ENCODE data around the gene CDKN1B. TPM values are rescaled to one million over a fixed set of nuclear protein-coding genes. Genes with fewer than 3 reads are reported as not detected.

Gene CDKN1B
- total RNA-seq, 1 donor from 2014 or later = 54.8 TPM

DNA sequence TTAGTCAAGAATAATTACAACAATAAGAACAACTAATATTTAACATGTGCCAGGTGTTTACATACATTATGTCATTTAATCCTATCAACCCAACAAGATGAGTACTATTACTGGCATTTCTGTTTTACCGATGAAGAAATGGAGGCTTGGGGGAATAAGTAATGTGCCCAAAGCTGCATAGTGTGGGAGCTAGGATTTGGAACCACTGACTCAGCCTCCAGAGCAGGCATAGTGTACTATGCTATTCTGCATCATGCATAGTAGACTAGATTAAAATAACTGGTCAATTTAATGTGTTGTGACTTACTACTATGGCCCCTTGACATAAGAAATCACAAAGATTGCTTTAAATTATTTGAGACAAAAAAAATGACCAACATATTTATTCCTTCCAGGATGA lies 30.7 kb upstream of the CDKN1B start:
- no peak for DNase-seq (ENCODE audit: low spot score)
- Mint-ChIP-seq H3K36me3 (ENCODE audit: low read depth) (peaks cover 13% of the 10 kb centered on the region), H3K27me3 (ENCODE audit: insufficient read depth) (no peaks in the 10 kb centered on the region), H3K4me1 (ENCODE audit: low read depth) (peaks cover 17% of the 10 kb centered on the region), H3K9me3 (no peaks in the 10 kb centered on the region), H3K27ac (no peak overlapping the region), H3K4me3 (no peak overlapping the region)
- intact Hi-C loops (cut with micrococcal nuclease) = no loop called here

- Mint-ChIP-seq H3K27me3 (ENCODE audit: insufficient read depth) (no peaks in the 10 kb centered on the region), H3K36me3 (ENCODE audit: low read depth) (peaks cover 14% of the 10 kb centered on the region), H3K4me1 (ENCODE audit: low read depth) (peaks cover 21% of the 10 kb centered on the region), H3K4me3 (no peak overlapping the region), H3K27ac (no peak overlapping the region), H3K9me3 (no peaks in the 10 kb centered on the region)
- DNase-seq (ENCODE audit: low spot score) = no peak
- intact Hi-C loops (cut with micrococcal nuclease) = no loop called here
These were observed 30.2 kb upstream of the CDKN1B start for GRCh38 chr12:12686925-12687324.

DNA sequence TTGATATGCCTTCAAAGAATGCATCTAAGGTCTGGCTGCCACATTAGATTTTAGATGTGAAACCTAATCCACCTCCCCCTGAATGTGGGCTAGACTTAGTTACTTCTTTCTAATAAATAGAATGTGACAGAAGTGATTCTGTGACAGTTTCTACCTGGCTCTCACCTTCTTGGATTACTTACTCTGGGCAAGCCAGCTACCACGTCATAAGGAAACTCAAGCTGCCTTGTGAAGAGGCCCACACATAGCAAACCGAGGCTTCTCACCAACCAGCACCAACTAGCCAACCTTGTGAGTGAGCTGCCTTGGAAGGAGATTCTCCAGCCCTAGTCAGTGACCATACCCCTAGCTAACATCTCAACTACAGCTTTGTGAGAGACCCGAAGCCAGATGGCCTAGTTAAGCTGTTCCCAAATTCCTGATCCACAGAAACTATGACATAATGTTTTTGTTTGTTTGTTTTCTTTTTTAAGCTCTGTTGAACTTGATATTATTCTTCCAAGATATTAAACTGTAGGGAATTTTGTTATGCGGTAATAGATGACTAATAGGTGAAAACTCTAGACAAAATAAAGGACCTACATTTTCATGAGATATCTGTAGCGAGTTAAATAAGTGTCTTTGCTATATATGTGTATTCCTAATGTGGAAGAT lies 27.4 kb upstream of the CDKN1B start:
- H3K4me1 Mint-ChIP-seq (ENCODE audit: low read depth) = peaks cover 33% of the 10 kb centered on the region
- no peak overlapping the region for H3K4me3 Mint-ChIP-seq
- H3K9me3 Mint-ChIP-seq = no peaks in the 10 kb centered on the region
- no peaks in the 10 kb centered on the region for H3K27me3 Mint-ChIP-seq (ENCODE audit: insufficient read depth)
- H3K36me3 Mint-ChIP-seq (ENCODE audit: low read depth) = peaks cover 11% of the 10 kb centered on the region
- H3K27ac Mint-ChIP-seq = peak overlapping the region; percentile 31
- intact Hi-C loops (cut with micrococcal nuclease) = no loop called here
- no peak for DNase-seq (ENCODE audit: low spot score)

DNA sequence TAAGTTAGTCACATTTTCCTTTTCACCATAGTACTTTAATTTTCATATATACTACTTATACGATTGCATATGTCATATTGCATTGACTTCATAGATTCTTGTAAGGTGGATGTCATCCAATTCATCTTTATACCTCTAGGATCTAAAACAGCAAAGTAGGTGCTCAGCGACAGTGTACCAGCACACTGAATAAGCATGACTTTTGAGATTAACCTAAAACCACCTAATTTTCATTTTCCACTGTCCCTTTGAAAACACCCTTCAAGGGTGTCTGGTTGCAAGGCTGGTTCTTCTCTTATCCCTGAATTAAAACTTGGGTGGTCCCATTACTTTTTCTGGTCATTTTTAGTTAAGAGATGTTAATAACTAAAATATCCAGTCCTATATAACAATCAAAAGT lies 25.6 kb upstream of the CDKN1B start:
- Mint-ChIP-seq H3K4me3 (no peak overlapping the region), H3K36me3 (ENCODE audit: low read depth) (peaks cover 16% of the 10 kb centered on the region), H3K27ac (peak overlapping the region; percentile 24), H3K4me1 (ENCODE audit: low read depth) (peaks cover 46% of the 10 kb centered on the region), H3K27me3 (ENCODE audit: insufficient read depth) (no peaks in the 10 kb centered on the region), H3K9me3 (no peaks in the 10 kb centered on the region)
- no peak for DNase-seq (ENCODE audit: low spot score)
- intact Hi-C loops (cut with micrococcal nuclease) = no loop called here

GRCh38 chr12:12693111-12693671 lies 24.0 kb upstream of the CDKN1B start:
- H3K27me3 Mint-ChIP-seq (ENCODE audit: insufficient read depth) = no peaks in the 10 kb centered on the region
- peaks cover 10% of the 10 kb centered on the region for H3K36me3 Mint-ChIP-seq (ENCODE audit: low read depth)
- no peak overlapping the region for H3K4me3 Mint-ChIP-seq
- DNase-seq (ENCODE audit: low spot score) = no peak
- peaks cover 57% of the 10 kb centered on the region for H3K4me1 Mint-ChIP-seq (ENCODE audit: low read depth)
- H3K9me3 Mint-ChIP-seq = no peaks in the 10 kb centered on the region
- no peak overlapping the region for H3K27ac Mint-ChIP-seq
- intact Hi-C loops (cut with micrococcal nuclease) = no loop called here

- Mint-ChIP-seq H3K4me3 (peak overlapping the region; percentile 96), H3K36me3 (ENCODE audit: low read depth) (peaks cover 7% of the 10 kb centered on the region), H3K4me1 (ENCODE audit: low read depth) (peaks cover 49% of the 10 kb centered on the region), H3K9me3 (peaks cover 3% of the 10 kb centered on the region), H3K27ac (peak overlapping the region; percentile 89), H3K27me3 (ENCODE audit: insufficient read depth) (no peaks in the 10 kb centered on the region)
- intact Hi-C loops (cut with micrococcal nuclease) = loop anchor here (1.0 to 5.0 kb wide), 12 partner anchors 29 to 1044 kb away; partner anchors contain the start of genes BORCS5 and DUSP16
- DNase-seq (ENCODE audit: low spot score) = peak; percentile 91
These were observed 20.4 kb upstream of the CDKN1B start for GRCh38 chr12:12696562-12697383.

GRCh38 chr12:12699345-12699744 lies 17.8 kb upstream of the CDKN1B start:
- intact Hi-C loops (cut with micrococcal nuclease) = loop anchor here (5.0 kb wide), 2 partner anchors 237 to 1047 kb away; no protein-coding TSS in a partner anchor
- H3K4me1 Mint-ChIP-seq (ENCODE audit: low read depth) = peaks cover 53% of the 10 kb centered on the region
- peak overlapping the region; percentile 35 for H3K27ac Mint-ChIP-seq
- H3K36me3 Mint-ChIP-seq (ENCODE audit: low read depth) = peaks cover 6% of the 10 kb centered on the region
- H3K9me3 Mint-ChIP-seq = peaks cover 3% of the 10 kb centered on the region
- no peaks in the 10 kb centered on the region for H3K27me3 Mint-ChIP-seq (ENCODE audit: insufficient read depth)
- DNase-seq (ENCODE audit: low spot score) = no peak
- no peak overlapping the region for H3K4me3 Mint-ChIP-seq

DNA sequence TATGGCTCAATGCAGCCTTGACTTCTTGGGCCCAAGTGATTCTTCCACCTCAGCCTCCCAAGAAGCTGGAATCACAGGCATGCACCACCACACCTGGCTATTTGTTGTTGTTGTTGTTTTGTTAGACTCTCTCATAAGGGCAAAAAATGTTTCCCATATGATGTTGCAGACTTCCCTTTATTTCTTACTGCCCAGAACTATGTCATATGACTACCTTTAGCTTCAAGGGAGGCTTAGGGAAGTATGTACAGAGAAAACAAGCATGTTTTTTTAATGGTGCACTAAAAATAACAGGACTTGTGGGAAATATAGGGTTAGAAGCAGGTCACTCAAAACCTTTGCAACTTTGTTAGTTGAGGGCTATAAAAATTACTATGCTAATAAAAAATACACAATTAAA lies 16.9 kb upstream of the CDKN1B start:
- intact Hi-C loops (cut with micrococcal nuclease) = no loop called here
- no peak for DNase-seq (ENCODE audit: low spot score)
- H3K9me3 Mint-ChIP-seq = peaks cover 3% of the 10 kb centered on the region
- H3K27ac Mint-ChIP-seq = no peak overlapping the region
- no peaks in the 10 kb centered on the region for H3K27me3 Mint-ChIP-seq (ENCODE audit: insufficient read depth)
- H3K4me3 Mint-ChIP-seq = no peak overlapping the region
- H3K36me3 Mint-ChIP-seq (ENCODE audit: low read depth) = peaks cover 9% of the 10 kb centered on the region
- peaks cover 54% of the 10 kb centered on the region for H3K4me1 Mint-ChIP-seq (ENCODE audit: low read depth)

DNA sequence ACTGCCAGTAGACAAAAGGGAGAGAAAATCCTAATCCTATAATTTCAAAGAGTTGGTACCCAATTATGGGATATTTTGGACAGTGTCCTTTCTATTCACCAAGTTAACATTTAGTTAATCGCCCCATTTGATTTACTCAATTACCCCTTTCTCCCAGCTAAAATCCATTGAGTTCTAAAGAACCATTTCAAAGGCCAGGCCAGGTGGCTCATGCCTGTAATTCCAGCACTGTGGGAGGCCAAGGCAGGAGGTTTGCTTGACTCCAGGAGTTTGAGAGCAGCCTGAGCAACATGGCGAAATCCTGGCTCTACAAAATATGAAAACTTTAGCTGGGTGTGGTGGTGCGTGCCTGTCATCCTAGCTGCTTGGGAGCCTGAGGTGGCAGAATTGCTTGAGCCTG lies 15.7 kb upstream of the CDKN1B start:
- intact Hi-C loops (cut with micrococcal nuclease) = no loop called here
- H3K36me3 Mint-ChIP-seq (ENCODE audit: low read depth) = peaks cover 3% of the 10 kb centered on the region
- H3K4me3 Mint-ChIP-seq = no peak overlapping the region
- H3K27ac Mint-ChIP-seq = no peak overlapping the region
- no peak for DNase-seq (ENCODE audit: low spot score)
- peaks cover 45% of the 10 kb centered on the region for H3K4me1 Mint-ChIP-seq (ENCODE audit: low read depth)
- peaks cover 3% of the 10 kb centered on the region for H3K9me3 Mint-ChIP-seq
- no peaks in the 10 kb centered on the region for H3K27me3 Mint-ChIP-seq (ENCODE audit: insufficient read depth)

DNA sequence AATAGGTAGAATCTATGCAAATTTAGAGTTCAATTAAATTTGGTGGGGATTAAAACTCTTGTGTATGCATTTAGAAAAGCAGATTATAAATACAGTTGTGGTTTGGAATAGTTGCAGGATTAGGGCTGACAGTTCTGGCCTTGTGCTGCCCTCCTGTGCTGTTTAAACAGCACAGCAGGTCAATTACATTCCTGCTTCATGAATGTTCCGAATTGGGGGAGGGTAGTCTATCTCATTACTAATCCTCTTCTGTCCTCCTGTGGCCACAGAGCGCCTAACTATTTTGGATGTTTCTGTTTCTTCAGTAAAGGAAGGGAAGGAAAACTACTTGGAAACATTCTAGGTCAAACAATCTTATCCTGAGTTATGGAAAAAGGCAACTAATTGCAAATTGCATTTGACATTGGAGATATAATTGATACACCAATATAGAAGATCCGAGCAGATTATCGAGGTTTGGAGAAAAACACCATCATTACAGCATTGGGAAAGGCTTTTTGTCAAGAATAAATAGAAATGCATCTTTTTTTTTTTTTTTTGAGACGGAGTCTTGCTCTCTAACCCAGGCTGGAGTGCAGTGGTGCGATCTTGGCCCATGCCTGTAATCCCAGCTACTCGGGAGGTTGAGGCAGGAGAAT lies 12.5 kb upstream of the CDKN1B start:
- intact Hi-C loops (cut with micrococcal nuclease) = loop anchor here (1.0 kb wide), 3 partner anchors 59 to 328 kb away; no protein-coding TSS in a partner anchor
- H3K27ac Mint-ChIP-seq = peak overlapping the region; percentile 14
- H3K4me1 Mint-ChIP-seq (ENCODE audit: low read depth) = peaks cover 25% of the 10 kb centered on the region
- DNase-seq (ENCODE audit: low spot score) = no peak
- no peaks in the 10 kb centered on the region for H3K27me3 Mint-ChIP-seq (ENCODE audit: insufficient read depth)
- H3K36me3 Mint-ChIP-seq (ENCODE audit: low read depth) = peaks cover 8% of the 10 kb centered on the region
- H3K9me3 Mint-ChIP-seq = no peaks in the 10 kb centered on the region
- H3K4me3 Mint-ChIP-seq = peak overlapping the region; percentile 11

- no peak overlapping the region for H3K27ac Mint-ChIP-seq
- peaks cover 8% of the 10 kb centered on the region for H3K36me3 Mint-ChIP-seq (ENCODE audit: low read depth)
- H3K4me1 Mint-ChIP-seq (ENCODE audit: low read depth) = peaks cover 23% of the 10 kb centered on the region
- no peak for DNase-seq (ENCODE audit: low spot score)
- H3K4me3 Mint-ChIP-seq = no peak overlapping the region
- intact Hi-C loops (cut with micrococcal nuclease) = no loop called here
- no peaks in the 10 kb centered on the region for H3K9me3 Mint-ChIP-seq
- no peaks in the 10 kb centered on the region for H3K27me3 Mint-ChIP-seq (ENCODE audit: insufficient read depth)
These were observed 11.2 kb upstream of the CDKN1B start for GRCh38 chr12:12705838-12706520.

DNA sequence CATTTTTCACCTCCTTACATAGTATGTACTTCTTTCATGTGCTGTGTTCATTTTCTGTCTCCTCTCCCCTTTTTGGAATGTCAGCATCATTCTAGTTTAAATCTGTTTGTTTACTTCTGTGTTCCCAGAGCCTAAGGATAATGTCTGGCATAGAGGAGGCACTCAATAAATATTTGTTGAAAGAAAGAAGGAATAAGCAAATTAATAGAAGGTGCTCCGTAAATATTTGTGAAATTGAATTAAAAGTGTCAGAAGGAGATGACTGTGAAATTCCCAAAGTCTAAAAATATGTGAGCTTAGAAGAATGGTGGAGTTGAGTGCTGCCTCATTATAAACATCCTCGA lies 3.3 kb upstream of the CDKN1B start:
- Mint-ChIP-seq H3K27me3 (ENCODE audit: insufficient read depth) (no peaks in the 10 kb centered on the region), H3K4me3 (peak overlapping the region; percentile 86), H3K27ac (peak overlapping the region; percentile 99), H3K4me1 (ENCODE audit: low read depth) (peaks cover 53% of the 10 kb centered on the region), H3K9me3 (no peaks in the 10 kb centered on the region), H3K36me3 (ENCODE audit: low read depth) (peaks cover 19% of the 10 kb centered on the region)
- no peak for DNase-seq (ENCODE audit: low spot score)
- intact Hi-C loops (cut with micrococcal nuclease) = loop anchor here (2.0 to 10.0 kb wide), 4 partner anchors 103 to 1989 kb away; partner anchors contain the start of genes CREBL2 and YBX3

Data from activated T-helper 1 cell treated with anti-CD3 and anti-CD28 coated beads, Interleukin-12 subunit alpha, Interleukin-12 subunit beta, Interleukin-2, Interleukin-4 antibody, amounts not matched to agents 30 ng/mL and 10 ng/mL and 1 ng/mL, durations not matched to agents 14 hours and 24 hours and 36 hours (primary cell).